ENCODE results near the gene DHRS4.
"Not testable (repeated sequence)": the region's sequence is repeated elsewhere in the genome, so short reads cannot be mapped to it uniquely, and the experiment has no call there.

Gene DHRS4

GRCh38 chr14:23953116-23953463, 480 bp upstream of the DHRS4 start:
- Mint-ChIP-seq H3K27ac (peak overlapping the region; percentile 91), H3K36me3 (peaks cover 5 to 24% of the 10 kb centered on the region in 2 donors), H3K4me1 (peaks cover 19 to 33% of the 10 kb centered on the region in 2 donors), H3K4me3 (peak overlapping the region; percentile 93 to 99)
- H3K9me3 Mint-ChIP-seq; DNase-seq; ATAC-seq (replicated peaks); H3K27me3 Mint-ChIP-seq: not testable (repeated sequence)

GRCh38 chr14:23954279-23954614, 677 bp downstream of the DHRS4 start:
- Mint-ChIP-seq H3K4me1 (peaks cover 19 to 33% of the 10 kb centered on the region in 2 donors), H3K36me3 (peaks cover 6 to 25% of the 10 kb centered on the region in 2 donors), H3K4me3 (peak overlapping the region; percentile 93 to 99), H3K27ac (peak overlapping the region; percentile 91)
- not testable (repeated sequence) for H3K27me3 Mint-ChIP-seq, H3K9me3 Mint-ChIP-seq, DNase-seq
- ATAC-seq (replicated peaks) = peak; percentile 20 to 35

- DNase-seq; H3K4me3 Mint-ChIP-seq; H3K9me3 Mint-ChIP-seq; H3K27ac Mint-ChIP-seq; H3K27me3 Mint-ChIP-seq; ATAC-seq (replicated peaks): not testable (repeated sequence)
- H3K36me3 Mint-ChIP-seq = peaks cover 6 to 24% of the 10 kb centered on the region in 2 donors
- peaks cover 19 to 33% of the 10 kb centered on the region in 2 donors for H3K4me1 Mint-ChIP-seq
These were observed 1.4 kb downstream of the DHRS4 start for GRCh38 chr14:23954965-23955364.

- Mint-ChIP-seq H3K36me3 (peaks cover 6 to 20% of the 10 kb centered on the region in 2 donors), H3K4me1 (peaks cover 19 to 33% of the 10 kb centered on the region in 2 donors)
- DNase-seq; H3K27ac Mint-ChIP-seq; H3K9me3 Mint-ChIP-seq; H3K4me3 Mint-ChIP-seq; H3K27me3 Mint-ChIP-seq; ATAC-seq (replicated peaks): not testable (repeated sequence)
These were observed 2.2 kb downstream of the DHRS4 start for GRCh38 chr14:23955811-23956210.

GRCh38 chr14:23957913-23958569, 4.5 kb downstream of the DHRS4 start:
- DNase-seq; ATAC-seq (replicated peaks): not testable (repeated sequence)
- peaks cover 6 to 19% of the 10 kb centered on the region in 2 donors for H3K36me3 Mint-ChIP-seq

GRCh38 chr14:23960899-23961298, 7.3 kb downstream of the DHRS4 start:
- peaks cover 6 to 12% of the 10 kb centered on the region in 2 donors for H3K36me3 Mint-ChIP-seq
- not testable (repeated sequence) for H3K27me3 Mint-ChIP-seq; H3K27ac Mint-ChIP-seq; H3K9me3 Mint-ChIP-seq; H3K4me3 Mint-ChIP-seq; ATAC-seq (replicated peaks); H3K4me1 Mint-ChIP-seq; DNase-seq

More at GRCh38 chr14:23957913-23958569, 4.5 kb downstream of the DHRS4 start:
- not testable (repeated sequence) for H3K4me3 Mint-ChIP-seq, H3K27me3 Mint-ChIP-seq, H3K27ac Mint-ChIP-seq, H3K9me3 Mint-ChIP-seq
- H3K4me1 Mint-ChIP-seq = peaks cover 9 to 16% of the 10 kb centered on the region in 2 donors

- not testable (repeated sequence) for H3K27ac Mint-ChIP-seq; H3K27me3 Mint-ChIP-seq; H3K4me3 Mint-ChIP-seq; ATAC-seq (replicated peaks); H3K9me3 Mint-ChIP-seq; H3K36me3 Mint-ChIP-seq; H3K4me1 Mint-ChIP-seq; DNase-seq
These were observed 8.1 kb downstream of the DHRS4 start for GRCh38 chr14:23961704-23962103.

- H3K27me3 Mint-ChIP-seq, H3K36me3 Mint-ChIP-seq, H3K9me3 Mint-ChIP-seq, DNase-seq, H3K27ac Mint-ChIP-seq: not testable (repeated sequence)
- Mint-ChIP-seq H3K4me3 (peak overlapping the region in 1 of 2 donors; percentile 13), H3K4me1 (peaks cover 8 to 17% of the 10 kb centered on the region in 2 donors)
- ATAC-seq (replicated peaks) = peak; percentile 5 to 19
These were observed 15.5 kb downstream of the DHRS4 start for GRCh38 chr14:23969130-23969480.

- Mint-ChIP-seq H3K4me1 (peaks cover 8 to 23% of the 10 kb centered on the region in 2 donors), H3K4me3 (peak overlapping the region in 1 of 2 donors; percentile 60)
- peak; percentile 87 to 93 for ATAC-seq (replicated peaks)
- H3K9me3 Mint-ChIP-seq, H3K36me3 Mint-ChIP-seq, H3K27me3 Mint-ChIP-seq, H3K27ac Mint-ChIP-seq: not testable (repeated sequence)
- peak; percentile 50 for DNase-seq
These were observed 16.1 kb downstream of the DHRS4 start for GRCh38 chr14:23969481-23970282.

GRCh38 chr14:23970283-23970659, 16.7 kb downstream of the DHRS4 start:
- Mint-ChIP-seq H3K4me1 (peaks cover 11 to 29% of the 10 kb centered on the region in 2 donors), H3K4me3 (peak overlapping the region in 1 of 2 donors; percentile 60)
- not testable (repeated sequence) for DNase-seq; H3K9me3 Mint-ChIP-seq; ATAC-seq (replicated peaks); H3K27me3 Mint-ChIP-seq; H3K36me3 Mint-ChIP-seq; H3K27ac Mint-ChIP-seq

- not testable (repeated sequence) for H3K36me3 Mint-ChIP-seq; ATAC-seq (replicated peaks); H3K4me3 Mint-ChIP-seq; H3K9me3 Mint-ChIP-seq; H3K27me3 Mint-ChIP-seq; DNase-seq; H3K27ac Mint-ChIP-seq
- H3K4me1 Mint-ChIP-seq = peaks cover 5 to 16% of the 10 kb centered on the region in 2 donors
These were observed 19.6 kb downstream of the DHRS4 start for GRCh38 chr14:23973178-23973577.

- H3K9me3 Mint-ChIP-seq; H3K4me3 Mint-ChIP-seq; H3K36me3 Mint-ChIP-seq; H3K27me3 Mint-ChIP-seq; ATAC-seq (replicated peaks); H3K27ac Mint-ChIP-seq; DNase-seq: not testable (repeated sequence)
- peaks cover 5 to 16% of the 10 kb centered on the region in 2 donors for H3K4me1 Mint-ChIP-seq
These were observed 20.5 kb downstream of the DHRS4 start for GRCh38 chr14:23974041-23974440.

- H3K4me3 Mint-ChIP-seq, H3K27ac Mint-ChIP-seq, H3K27me3 Mint-ChIP-seq, H3K36me3 Mint-ChIP-seq, H3K9me3 Mint-ChIP-seq, DNase-seq: not testable (repeated sequence)
- H3K4me1 Mint-ChIP-seq = peaks cover 10 to 22% of the 10 kb centered on the region in 2 donors
- ATAC-seq (replicated peaks) = peak; percentile 82 to 87
These were observed 23.6 kb downstream of the DHRS4 start for GRCh38 chr14:23977208-23977607.

- not testable (repeated sequence) for H3K4me1 Mint-ChIP-seq; H3K27ac Mint-ChIP-seq; H3K9me3 Mint-ChIP-seq; DNase-seq; H3K27me3 Mint-ChIP-seq; H3K36me3 Mint-ChIP-seq; ATAC-seq (replicated peaks); H3K4me3 Mint-ChIP-seq
These were observed 28.6 kb downstream of the DHRS4 start for GRCh38 chr14:23981951-23982813.
